K562 (cell line): ENCODE measurements around the gene RBKS. TPM values are rescaled to one million over a fixed set of nuclear protein-coding genes. Genes with fewer than 3 reads are reported as not detected.
A peak's percentile ranks its signal among the peaks of the same experiment; 100 is the strongest.

Source experiments
- BHLHE40 ChIP-seq: IDR thresholded peaks from 2 replicates; pipeline ENCODE4 v1.6.1; 2011; ENCODE audit warnings: low read length, improper control_type of control experiment
- CBFA2T2 ChIP-seq: fragments of 450-650 bp; conservative IDR thresholded peaks from 2 replicates; pipeline ENCODE4 v1.6.1; 2017; ENCODE audit warnings: mild to moderate bottlenecking
- CXXC5 ChIP-seq: fragments of 250-450 bp; sonication (Bioruptor Pico); IDR thresholded peaks from 2 replicates; pipeline ENCODE4 v1.8.0; 2022; ENCODE audit warnings: inconsistent platforms, mild to moderate bottlenecking, moderate library complexity
- KDM1A ChIP-seq, 2 experiments: fragments of 450-650 bp; IDR thresholded peaks; 2 replicates each; pipeline ENCODE4 v1.6.1; 2016; ENCODE audit warnings: mild to moderate bottlenecking in 2 of 2
- MNT ChIP-seq, 2 experiments: fragments of 450-650 bp; conservative IDR thresholded peaks; 2 replicates each; pipeline ENCODE4 v1.6.1; 2017; ENCODE audit warnings: mild to moderate bottlenecking in 2 of 2, moderate library complexity in 2 of 2
- NCOR1 ChIP-seq: fragments of 450-650 bp; IDR thresholded peaks from 2 replicates; pipeline ENCODE4 v1.6.1; 2016; ENCODE audit warnings: mild to moderate bottlenecking, moderate library complexity
- NR3C1 ChIP-seq: sonication (generic); formaldehyde crosslinking; IDR thresholded peaks from 2 replicates; pipeline ENCODE4 v1.8.1; 2022; ENCODE audit warnings: missing genetic modification reagents
- NRF1 ChIP-seq, 2 experiments: fragments of 450-650 bp; IDR thresholded peaks in 1 of 2; conservative IDR thresholded peaks in 1 of 2; 2 replicates each; pipeline ENCODE4 v1.6.1; 2014; ENCODE audit warnings: mild to moderate bottlenecking in 2 of 2
- RAD21 ChIP-seq, 2 experiments: fragments of 250-450 bp in 1 of 2; fragments of 450-650 bp in 1 of 2; sonication (Bioruptor Pico) in 1 of 2; formaldehyde crosslinking in 1 of 2; IDR thresholded peaks in 1 of 2; conservative IDR thresholded peaks in 1 of 2; 2 replicates each; pipeline versions ENCODE4 v1.4.0 to v1.8.0; 2020 to 2022; ENCODE audit warnings: mild to moderate bottlenecking in 2 of 2, moderate library complexity in 1 of 2
- SIRT6 ChIP-seq: IDR thresholded peaks from one replicate; pipeline ENCODE4 v1.6.1; 2012; ENCODE audit warnings: low read depth, mild to moderate bottlenecking, control low read depth, inconsistent platforms, low read length, moderate library complexity
- TAL1 ChIP-seq: fragments of 450-650 bp; IDR thresholded peaks from 2 replicates; pipeline ENCODE4 v1.6.1; 2016; ENCODE audit warnings: mild to moderate bottlenecking
- TCF3 ChIP-seq: sonication (generic); formaldehyde crosslinking; IDR thresholded peaks from 2 replicates; pipeline ENCODE4 v1.4.0; 2020; ENCODE audit warnings: mild to moderate bottlenecking, missing genetic modification reagents
- TEAD4 ChIP-seq, 2 experiments: sonication (generic) in 1 of 2; formaldehyde crosslinking in 1 of 2; IDR thresholded peaks; 2 replicates each; pipeline versions ENCODE4 v1.6.1 to v1.8.0; 2012 to 2022; ENCODE audit warnings: borderline replicate concordance in 1 of 2, inconsistent platforms in 1 of 2, low read length in 1 of 2, mild to moderate bottlenecking in 1 of 2, missing genetic modification reagents in 1 of 2
- TRIM24 ChIP-seq, 2 experiments: fragments of 450-650 bp; IDR thresholded peaks; 2 replicates each; pipeline ENCODE4 v1.6.1; 2016
- polyA plus RNA-seq, 8 experiments: library from polyadenylated mRNA; depleted of rRNA in 4 of 8; stranded (reverse) in 5 of 8; unstranded in 3 of 8; fragments of >200 nt; fragmentation: Nextera tagmentation in 2 of 8; fragmentation: Illumina TruSeq in 1 of 8; extraction: Ambion mirVana in 2 of 8; extraction: Trizol in 1 of 8; gene quantifications; 2 replicates each; pipeline versions ENCODE4 v1.2.1 to v1.2.3, GENCODE V29; 2011 to 2014; ENCODE audit warnings: inconsistent platforms in 1 of 8, missing spikeins in 1 of 8
- total RNA-seq, 7 experiments: library from RNA; depleted of rRNA in 6 of 7; stranded (reverse); fragments of >200 nt in 6 of 7; fragmentation: Illumina TruSeq in 2 of 7; extraction: Trizol in 2 of 7; gene quantifications; 2 replicates each; pipeline versions ENCODE4 v1.2.1 to v1.2.3, GENCODE V29; 2011 to 2021; ENCODE audit warnings: low replicate concordance in 1 of 7
- TF ChIP-seq, protein P1 (sequence below): fragments of 450-650 bp; formaldehyde crosslinking; IDR thresholded peaks from 2 replicates; pipeline ENCODE4 v1.4.0; 2022; ENCODE audit warnings: missing genetic modification characterization

The RBKS gene
- total and polyA plus RNA-seq, 9 of the 15 experiments (the other 6 are each of a cell fraction or from before 2014, with no cell fraction given) = 0.06 to 0.39 (median 0.19) TPM

DNA sequence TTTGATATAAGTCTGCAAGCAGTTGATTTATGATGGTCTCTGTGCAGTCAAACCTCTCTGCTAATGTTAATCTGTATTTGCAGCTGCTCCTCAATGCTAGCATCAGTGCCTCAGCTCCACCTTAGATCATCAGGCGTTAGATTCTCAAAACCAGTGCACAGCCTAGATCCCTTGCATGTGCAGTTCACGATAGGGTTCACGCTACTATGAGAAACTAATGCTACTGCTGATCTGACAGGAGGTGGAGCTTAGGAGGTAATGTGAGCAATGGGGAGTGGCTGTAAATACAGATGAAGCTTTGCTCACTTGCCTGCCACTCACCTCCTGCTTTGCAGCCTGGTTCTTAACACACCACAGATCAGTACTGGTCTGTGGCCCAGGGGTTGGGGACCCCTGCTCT is 18.4 kb downstream of the RBKS start (continued):
- TF ChIP-seq, protein P1, sequence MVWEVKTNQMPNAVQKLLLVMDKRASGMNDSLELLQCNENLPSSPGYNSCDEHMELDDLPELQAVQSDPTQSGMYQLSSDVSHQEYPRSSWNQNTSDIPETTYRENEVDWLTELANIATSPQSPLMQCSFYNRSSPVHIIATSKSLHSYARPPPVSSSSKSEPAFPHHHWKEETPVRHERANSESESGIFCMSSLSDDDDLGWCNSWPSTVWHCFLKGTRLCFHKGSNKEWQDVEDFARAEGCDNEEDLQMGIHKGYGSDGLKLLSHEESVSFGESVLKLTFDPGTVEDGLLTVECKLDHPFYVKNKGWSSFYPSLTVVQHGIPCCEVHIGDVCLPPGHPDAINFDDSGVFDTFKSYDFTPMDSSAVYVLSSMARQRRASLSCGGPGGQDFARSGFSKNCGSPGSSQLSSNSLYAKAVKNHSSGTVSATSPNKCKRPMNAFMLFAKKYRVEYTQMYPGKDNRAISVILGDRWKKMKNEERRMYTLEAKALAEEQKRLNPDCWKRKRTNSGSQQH (CRISPR knock-in tag) = no peak
- peak in 1 of 2 experiments; percentile 18; a peak in 1 of 4 replicates for TF ChIP-seq RAD21 (CRISPR knock-in tag; conservative IDR thresholded peaks at IDR 0.05 in 1 of 2, IDR thresholded peaks at IDR 0.05 in 1 of 2)
- peak; percentile 64 to 69; a peak in 3 of 4 replicates for TF ChIP-seq KDM1A (IDR thresholded peaks at IDR 0.05)
- peak; percentile 46 for TF ChIP-seq TCF3 (CRISPR knock-in tag)
- peak; percentile 72 for TF ChIP-seq BHLHE40
- no peak for TF ChIP-seq NR3C1 (CRISPR knock-in tag)
- peak; percentile 75 for TF ChIP-seq TAL1
- TF ChIP-seq TEAD4 (IDR thresholded peaks at IDR 0.05; ENCODE audit: low read length) = peak; percentile 75
- no peak for TF ChIP-seq TEAD4 (CRISPR knock-in tag; IDR thresholded peaks at IDR 0.05; ENCODE audit: borderline replicate concordance)
- TF ChIP-seq NRF1 (conservative IDR thresholded peaks at IDR 0.05 in 1 of 2, IDR thresholded peaks at IDR 0.05 in 1 of 2) = 0 out of 4 replicates have a peak, but pooled peaks of 1 of the 2 experiments have one; percentile 17
- 0 out of 4 replicates have a peak, but pooled peaks of 1 of the 2 experiments have one; percentile 28 for TF ChIP-seq MNT (conservative IDR thresholded peaks at IDR 0.05)
- TF ChIP-seq TRIM24 (IDR thresholded peaks at IDR 0.05) = 0 out of 4 replicates have a peak, but pooled peaks of 1 of the 2 experiments have one; percentile 22
- peak; percentile 43; the same call in 1 of the 2 replicates for TF ChIP-seq CXXC5
- TF ChIP-seq CBFA2T2 = peak; percentile 81
- peak; percentile 69 for TF ChIP-seq NCOR1
- TF ChIP-seq SIRT6 = no peak
